H9 (cell line): ENCODE data around the gene SEMA3A. TPM values are rescaled to one million over a fixed set of nuclear protein-coding genes. Genes with fewer than 3 reads are reported as not detected.

Experiments used
- DNase-seq: peaks from one replicate; pipeline ENCODE4 v3.0.0-alpha.2; 2017
- H2AFZ ChIP-seq: one replicate; pipeline ENCODE4 v1.6.1; 2013; ENCODE audit warnings: mild to moderate bottlenecking, low read length, control low read depth, moderate library complexity
- H2AK5ac ChIP-seq: 2 replicates; pipeline ENCODE4 v1.6.1; 2013; ENCODE audit warnings: low read length, control low read depth, mixed read lengths; ENCODE audit not compliant: insufficient read length
- H2BK120ac ChIP-seq: one replicate; pipeline ENCODE4 v1.6.1; 2013; ENCODE audit warnings: low read depth, mild to moderate bottlenecking, low read length, control low read depth, inconsistent platforms; ENCODE audit not compliant: poor library complexity, severe bottlenecking
- H2BK12ac ChIP-seq: 2 replicates; pipeline ENCODE4 v1.6.1; 2013; ENCODE audit warnings: low read length, control low read depth, mixed read lengths, low read depth; ENCODE audit not compliant: insufficient read length
- H2BK15ac ChIP-seq: 2 replicates; pipeline ENCODE4 v1.6.1; 2013; ENCODE audit warnings: low read depth, low read length, control low read depth
- H2BK20ac ChIP-seq: one replicate; pipeline ENCODE4 v1.6.1; 2013; ENCODE audit warnings: low read depth, mild to moderate bottlenecking, low read length, control low read depth, inconsistent platforms; ENCODE audit not compliant: poor library complexity, severe bottlenecking
- H2BK5ac ChIP-seq: 2 replicates; pipeline ENCODE4 v1.6.1; 2013; ENCODE audit warnings: low read length, control low read depth, mixed read lengths; ENCODE audit not compliant: insufficient read length
- H3K14ac ChIP-seq: 2 replicates; pipeline ENCODE4 v1.6.1; 2013; ENCODE audit warnings: low read length, control low read depth; ENCODE audit not compliant: insufficient read depth
- H3K18ac ChIP-seq: 2 replicates; pipeline ENCODE4 v1.6.1; 2013; ENCODE audit warnings: low read depth, mild to moderate bottlenecking, mixed read lengths, low read length, control low read depth; ENCODE audit not compliant: insufficient read length
- H3K23ac ChIP-seq: 2 replicates; pipeline ENCODE4 v1.6.1; 2013; ENCODE audit warnings: low read length, control low read depth, mixed read lengths, low read depth; ENCODE audit not compliant: insufficient read length
- H3K23me2 ChIP-seq: 2 replicates; pipeline ENCODE4 v1.6.1; 2013; ENCODE audit warnings: low read depth, mild to moderate bottlenecking, mixed read lengths, low read length, control low read depth; ENCODE audit not compliant: insufficient read length, poor library complexity, severe bottlenecking
- H3K27ac ChIP-seq: 2 replicates; pipeline ENCODE4 v1.5.1; 2013; ENCODE audit warnings: low read length, control low read depth, mixed read lengths, low read depth; ENCODE audit not compliant: insufficient read length
- H3K27me3 ChIP-seq: 2 replicates; pipeline ENCODE4 v1.6.1; 2013; ENCODE audit warnings: low read length, control low read depth, inconsistent platforms; ENCODE audit not compliant: insufficient read depth
- H3K4ac ChIP-seq: 2 replicates; pipeline ENCODE4 v1.6.1; 2013; ENCODE audit warnings: low read depth, mild to moderate bottlenecking, control low read depth, inconsistent platforms, low read length, moderate library complexity
- H3K4me1 ChIP-seq: 2 replicates; pipeline ENCODE4 v1.6.1; 2013; ENCODE audit warnings: low read length, control low read depth, inconsistent platforms; ENCODE audit not compliant: insufficient read depth
- H3K4me2 ChIP-seq: 2 replicates; pipeline ENCODE4 v1.6.1; 2013; ENCODE audit warnings: low read length, control low read depth, mixed read lengths; ENCODE audit not compliant: insufficient read length, insufficient read depth
- H3K56ac ChIP-seq: 2 replicates; pipeline ENCODE4 v1.6.1; 2013; ENCODE audit warnings: low read depth, mild to moderate bottlenecking, mixed read lengths, low read length, control low read depth; ENCODE audit not compliant: insufficient read length
- H3K79me1 ChIP-seq: 2 replicates; pipeline ENCODE4 v1.6.1; 2013; ENCODE audit warnings: low read depth, mild to moderate bottlenecking, moderate library complexity, low read length, control low read depth, inconsistent platforms; ENCODE audit not compliant: insufficient read depth, poor library complexity, severe bottlenecking
- H3K79me2 ChIP-seq: 2 replicates; pipeline ENCODE4 v1.6.1; 2013; ENCODE audit warnings: low read length, control low read depth, inconsistent platforms; ENCODE audit not compliant: insufficient read depth
- H3K9ac ChIP-seq: 2 replicates; pipeline ENCODE4 v1.6.1; 2013; ENCODE audit warnings: low read length, control low read depth, mixed read lengths; ENCODE audit not compliant: insufficient read length; ENCODE audit errors: extremely low read depth
- H3K9me3 ChIP-seq: one replicate; pipeline ENCODE4 v1.6.1; 2013; ENCODE audit warnings: low read depth, low read length, inconsistent platforms; ENCODE audit not compliant: control insufficient read depth
- H3T11ph ChIP-seq: one replicate; pipeline ENCODE4 v1.6.1; 2013; ENCODE audit warnings: mild to moderate bottlenecking, low read length, control low read depth, inconsistent platforms
- H4K20me1 ChIP-seq: one replicate; pipeline ENCODE4 v1.6.1; 2013; ENCODE audit not compliant: control insufficient read depth, insufficient read length, insufficient read depth
- H4K5ac ChIP-seq: 2 replicates; pipeline ENCODE4 v1.6.1; 2013; ENCODE audit warnings: low read depth, mild to moderate bottlenecking, mixed read lengths, low read length, control low read depth; ENCODE audit not compliant: insufficient read length
- H4K8ac ChIP-seq: replicated peaks from 2 replicates; pipeline ENCODE4 v1.6.1; 2013; ENCODE audit warnings: low read length, control low read depth, mixed read lengths, low read depth; ENCODE audit not compliant: insufficient read length
- H4K91ac ChIP-seq: 2 replicates; pipeline ENCODE4 v1.6.1; 2013; ENCODE audit warnings: low read depth, mild to moderate bottlenecking, moderate library complexity, mixed read lengths, low read length, control low read depth; ENCODE audit not compliant: insufficient read length
- H3K27ac Mint-ChIP-seq, 3 experiments: 2 replicates in 2 of 3; 3 replicates in 1 of 3; pipeline ENCODE4 v1.8.0; 2020 to 2021; ENCODE audit warnings: mixed read lengths in 3 of 3, mild to moderate bottlenecking in 1 of 3, moderate library complexity in 1 of 3
- H3K27me3 Mint-ChIP-seq: 2 replicates; pipeline ENCODE4 v1.8.0; 2021; ENCODE audit warnings: low read depth, mild to moderate bottlenecking, moderate library complexity, mixed read lengths
- H3K36me3 Mint-ChIP-seq, 3 experiments: 2 replicates in 2 of 3; 3 replicates in 1 of 3; pipeline ENCODE4 v1.8.0; 2020 to 2021; ENCODE audit warnings: low read depth in 3 of 3, mixed read lengths in 3 of 3; ENCODE audit not compliant: insufficient read depth in 1 of 3
- H3K4me1 Mint-ChIP-seq, 2 experiments: 2 replicates each; pipeline ENCODE4 v1.8.0; 2020; ENCODE audit warnings: mixed read lengths in 2 of 2
- H3K4me3 Mint-ChIP-seq, 2 experiments: 2 replicates in 1 of 2; 3 replicates in 1 of 2; pipeline ENCODE4 v1.8.0; 2020 to 2021; ENCODE audit warnings: mild to moderate bottlenecking in 2 of 2, mixed read lengths in 2 of 2, moderate library complexity in 1 of 2
- H3K9me3 Mint-ChIP-seq, 2 experiments: 2 replicates in 1 of 2; 3 replicates in 1 of 2; pipeline ENCODE4 v1.8.0; 2020; ENCODE audit warnings: mild to moderate bottlenecking in 2 of 2, mixed read lengths in 2 of 2, moderate library complexity in 1 of 2
- CTCF ChIP-seq: fragments of 200-600 bp; sonication (generic); conservative IDR thresholded peaks from 3 replicates; pipeline ENCODE4 v1.8.0; 2021; ENCODE audit warnings: antibody characterized with exemption, mild to moderate bottlenecking
- WGBS: extraction: QIAGEN DNeasy Blood & Tissue Kit; methylation state at CpG from one replicate; pipeline ENCODE4 v1.1.7; 2013; ENCODE audit warnings: missing lambda C conversion rate, low lambda C conversion rate, mixed read lengths; ENCODE audit not compliant: insufficient read length; ENCODE audit errors: extremely low coverage; 5-methylcytosine and 5-hydroxymethylcytosine counted together
- total RNA-seq: library from RNA; stranded (reverse); gene quantifications from 2 replicates; pipeline ENCODE4 v1.2.1, GENCODE V29; 2021

Gene SEMA3A
- total RNA-seq, 1 experiment from 2014 or later: 60.0 TPM

DNA sequence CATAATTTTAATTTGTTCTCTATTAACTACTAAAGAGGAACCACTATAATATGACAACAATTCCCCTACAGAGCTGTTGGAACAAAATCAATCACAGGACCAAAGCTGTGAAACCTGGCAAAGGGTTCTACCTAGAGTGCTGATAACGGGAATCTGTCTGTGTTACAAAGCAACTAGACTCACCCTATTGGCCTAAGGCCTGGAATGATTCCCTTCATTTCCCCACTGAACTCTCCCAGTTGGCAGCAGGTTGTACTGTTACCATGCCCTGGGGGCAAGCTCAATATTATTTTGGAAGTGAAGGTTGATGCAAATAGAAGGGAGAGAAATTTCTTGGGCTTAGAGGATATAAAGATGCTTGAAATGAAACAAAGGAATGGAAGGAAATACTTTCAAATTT lies 81.8 kb downstream of the SEMA3A start:
- Mint-ChIP-seq H3K4me1 (peaks cover 73 to 77% of the 10 kb centered on the region in 2 experiments), H3K9me3 (no peaks in the 10 kb centered on the region), H3K4me3 (no peak overlapping the region), H3K27me3 (no peaks in the 10 kb centered on the region), H3K36me3 (peaks cover 4 to 11% (median 7%) of the 10 kb centered on the region in 3 experiments; a peak in 4 of 7 replicates), H3K27ac (peak overlapping the region; percentile 2 to 88 (median 19); a peak in 6 of 7 replicates)
- Histone ChIP-seq H3K9ac (no peak overlapping the region), H4K20me1 (no peaks in the 10 kb centered on the region), H2BK12ac (no peak overlapping the region), H3K79me2 (no peaks in the 10 kb centered on the region), H3K4me1 (peaks cover 10% of the 10 kb centered on the region; the same call in 1 of the 2 replicates), H3K27me3 (no peaks in the 10 kb centered on the region), H3K4ac (no peak overlapping the region), H2AFZ (no peak overlapping the region), H3K27ac (no peak overlapping the region), H3K4me2 (no peak overlapping the region), H3K9me3 (no peaks in the 10 kb centered on the region), H2BK5ac (no peak overlapping the region), H3K79me1 (no peaks in the 10 kb centered on the region), H3K18ac (no peak overlapping the region), H3T11ph (no peak overlapping the region), H3K23ac (no peak overlapping the region), H4K8ac (no peak overlapping the region), H3K23me2 (no peaks in the 10 kb centered on the region), H2BK120ac (no peak overlapping the region), H3K14ac (no peak overlapping the region), H2BK20ac (no peak overlapping the region), H3K56ac (no peak overlapping the region), H2BK15ac (no peak overlapping the region), H2AK5ac (no peak overlapping the region), H4K91ac (no peak overlapping the region), H4K5ac (no peak overlapping the region)
- WGBS: no CpG with 5 or more reads among the region's 1 CpG
- no peak for DNase-seq
- no peak for TF ChIP-seq CTCF
